IPS DF 4.7 (cell line): ENCODE measurements around the gene RBP5.

ENCODE experiments used
- DNase-seq: peaks from one replicate; pipeline ENCODE4 v3.0.0-alpha.2; 2013; ENCODE audit warnings: low spot score; ENCODE audit errors: extremely low read depth

RBP5 gene

GRCh38 chr12:7146228-7146627, 17.5 kb upstream of the RBP5 start:
- no peak for DNase-seq

DNA sequence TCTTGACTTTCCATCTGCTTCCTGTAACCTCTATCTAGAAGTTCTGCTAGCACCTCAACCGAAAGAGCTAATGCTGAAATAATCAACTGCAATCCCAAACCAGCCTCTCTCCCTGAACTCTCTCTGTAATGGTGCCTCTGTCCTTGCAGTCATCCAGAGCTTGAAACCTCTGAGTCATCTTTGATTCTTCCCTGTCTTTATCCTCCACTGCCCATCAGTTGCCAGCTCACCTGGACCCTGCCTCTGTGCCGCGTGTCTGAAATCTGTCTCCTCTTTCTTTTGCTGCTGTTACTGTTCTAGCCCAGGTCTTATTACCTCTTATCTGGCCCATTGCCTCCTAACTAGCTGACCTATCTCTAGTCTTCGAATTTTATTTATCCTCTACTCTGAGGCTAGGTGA, 17.0 kb upstream of the RBP5 start:
- DNase-seq, result no peak

- no peak for DNase-seq
Measured at GRCh38 chr12:7144414-7145120, 15.9 kb upstream of the RBP5 start.

DNA sequence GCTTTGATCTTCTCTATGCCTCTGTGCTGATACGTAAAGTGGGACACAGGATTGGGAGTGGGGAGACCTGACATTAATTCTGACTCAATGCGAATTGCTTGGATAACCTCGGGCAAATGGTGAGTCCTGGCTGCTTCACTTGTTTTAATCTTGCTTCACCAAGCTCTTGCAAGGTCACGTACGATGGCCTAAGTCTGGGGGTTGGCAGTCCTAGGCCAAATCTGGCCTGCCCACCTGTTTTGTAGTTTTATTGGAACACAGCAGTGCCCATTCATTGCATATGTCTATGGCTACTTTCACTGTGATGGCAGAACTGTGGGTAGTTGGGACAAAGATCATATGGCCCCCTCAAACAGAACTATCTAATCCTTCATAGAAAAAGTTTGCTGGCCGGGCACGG, 14.9 kb upstream of the RBP5 start:
- DNase-seq, result no peak

GRCh38 chr12:7142809-7143465, 14.2 kb upstream of the RBP5 start:
- DNase-seq, result no peak

GRCh38 chr12:7142056-7142644, 13.5 kb upstream of the RBP5 start:
- no peak for DNase-seq

DNA sequence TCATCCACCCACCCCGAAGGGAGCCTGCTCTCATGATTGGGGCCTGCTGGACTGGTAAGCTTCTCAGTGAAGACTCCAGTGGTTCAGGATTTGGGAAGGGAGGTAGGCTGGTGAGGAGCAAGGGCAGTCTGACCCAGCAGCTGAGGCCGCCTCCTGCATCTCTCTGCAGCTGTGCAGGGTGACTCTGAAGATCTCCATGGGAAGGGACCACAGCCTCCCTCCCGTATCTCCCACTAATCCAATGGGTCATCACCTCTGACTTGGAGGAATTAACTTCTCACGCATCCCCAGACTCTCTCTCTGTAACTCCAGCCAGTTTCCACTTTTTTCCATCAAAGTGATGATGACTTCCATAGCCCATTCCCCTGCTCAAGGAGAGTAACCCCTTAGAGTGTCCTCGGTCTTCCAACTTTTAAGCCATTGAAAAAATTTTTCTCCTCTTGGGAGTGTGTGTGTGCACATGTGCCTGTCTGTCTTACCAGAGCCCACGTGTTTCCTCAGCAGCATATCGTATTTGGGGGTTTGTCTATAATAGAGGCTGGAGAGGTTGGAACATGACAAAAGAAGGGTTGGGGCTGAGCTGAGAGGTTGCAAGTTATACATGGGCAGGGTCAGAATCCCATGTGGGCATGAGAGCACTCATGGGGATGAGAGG, 12.8 kb upstream of the RBP5 start:
- no peak for DNase-seq

DNA sequence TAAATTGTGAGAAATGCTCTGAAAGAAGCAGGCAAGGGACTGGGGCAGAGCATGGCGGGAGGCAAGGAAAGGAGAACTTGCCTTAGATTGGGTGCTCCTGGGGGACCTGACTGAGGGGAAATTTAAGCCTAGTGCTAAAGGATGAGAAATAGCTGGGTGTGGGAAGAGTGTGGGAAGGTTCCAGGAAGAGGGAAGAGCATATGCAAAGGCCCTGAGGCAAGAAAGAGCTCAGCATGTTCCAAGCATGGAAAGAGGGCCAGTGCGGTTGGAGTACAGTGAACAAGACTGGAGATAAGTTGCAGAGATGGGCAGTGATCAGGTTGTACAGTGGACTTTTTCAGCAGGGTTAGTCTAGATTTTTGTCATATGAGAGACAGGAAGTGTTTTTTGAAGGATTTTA, 10.5 kb upstream of the RBP5 start:
- DNase-seq, result no peak

- no peak for DNase-seq
Measured at GRCh38 chr12:7137908-7138307, 9.2 kb upstream of the RBP5 start.

- DNase-seq, result no peak
Measured at GRCh38 chr12:7136676-7137075, 8.0 kb upstream of the RBP5 start.

DNA sequence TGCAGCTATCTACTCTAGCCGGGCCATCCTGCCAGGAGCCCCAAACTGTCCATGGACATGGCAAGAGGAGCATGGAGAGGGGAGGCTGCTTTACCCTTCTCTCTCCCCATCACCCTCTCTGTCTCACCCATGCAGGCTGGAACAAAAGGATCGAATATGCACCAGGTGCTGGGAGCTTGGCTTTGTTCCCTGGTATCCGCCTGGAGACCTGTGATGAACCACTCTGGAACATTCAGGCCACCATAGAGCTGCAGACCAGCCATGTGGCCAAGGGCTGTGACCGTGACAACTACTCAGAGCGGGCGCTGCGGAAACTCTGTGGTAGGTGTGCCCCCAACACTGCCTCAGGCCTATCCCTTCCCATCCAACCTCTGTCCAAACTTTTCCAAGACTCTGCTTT, 7.4 kb upstream of the RBP5 start:
- DNase-seq, result no peak

DNA sequence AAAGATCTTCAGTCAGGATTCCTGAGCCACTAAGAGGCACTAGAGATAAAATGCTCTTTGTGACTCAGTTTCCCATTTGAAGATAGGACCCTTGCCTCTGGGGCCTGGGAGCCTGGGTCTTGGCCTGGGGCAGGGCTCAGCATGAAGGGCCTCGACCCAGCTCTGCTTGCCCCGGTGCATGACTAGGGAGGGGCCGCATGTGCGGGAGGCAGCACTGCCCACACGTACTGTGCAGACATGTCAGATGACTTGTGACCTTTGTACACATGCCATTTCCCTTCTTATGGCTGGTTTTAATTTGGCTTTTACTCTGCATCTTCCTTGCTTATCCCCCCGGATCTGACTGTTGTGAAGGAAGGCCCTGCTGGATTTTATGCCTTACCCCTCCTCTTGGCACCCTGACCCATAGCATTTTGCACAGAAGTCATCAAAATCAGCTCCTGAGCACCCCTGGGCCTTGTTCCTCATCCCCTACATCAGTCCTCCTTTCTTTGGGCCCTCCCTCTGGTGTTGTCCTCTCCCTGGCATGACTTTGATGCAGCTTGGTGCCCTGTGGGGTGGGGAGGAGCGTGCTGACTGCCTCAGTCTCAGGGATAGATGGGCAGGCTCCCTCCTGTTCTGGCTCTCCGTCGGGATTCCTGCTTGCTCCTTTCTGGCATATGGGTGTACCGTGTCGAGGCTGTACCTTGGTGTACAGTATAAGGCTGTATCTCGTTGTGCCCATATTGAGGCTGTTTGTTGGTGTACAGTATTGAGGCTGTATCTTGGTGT, 5.9 kb upstream of the RBP5 start:
- no peak for DNase-seq

DNA sequence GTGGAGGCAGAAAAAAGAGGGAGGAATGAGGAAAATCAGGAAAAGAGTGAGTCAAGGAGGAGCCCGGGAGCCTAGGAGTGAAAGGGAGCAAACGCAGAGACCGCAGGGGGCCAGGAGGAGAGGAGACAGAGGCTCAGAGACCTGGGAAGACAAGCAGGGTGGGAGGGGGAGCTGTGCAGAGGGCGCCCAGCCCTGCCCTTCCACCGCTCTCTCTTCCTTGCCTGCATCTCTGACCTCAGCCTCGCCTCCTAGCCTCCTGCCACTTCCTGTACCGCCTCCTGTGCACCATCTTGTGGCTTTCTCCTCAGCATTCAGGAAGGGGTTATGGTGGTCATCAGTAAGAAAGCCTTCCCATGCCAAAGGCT, 2.8 kb upstream of the RBP5 start:
- DNase-seq, result no peak

GRCh38 chr12:7130701-7131501, 2.2 kb upstream of the RBP5 start:
- DNase-seq, result no peak

DNA sequence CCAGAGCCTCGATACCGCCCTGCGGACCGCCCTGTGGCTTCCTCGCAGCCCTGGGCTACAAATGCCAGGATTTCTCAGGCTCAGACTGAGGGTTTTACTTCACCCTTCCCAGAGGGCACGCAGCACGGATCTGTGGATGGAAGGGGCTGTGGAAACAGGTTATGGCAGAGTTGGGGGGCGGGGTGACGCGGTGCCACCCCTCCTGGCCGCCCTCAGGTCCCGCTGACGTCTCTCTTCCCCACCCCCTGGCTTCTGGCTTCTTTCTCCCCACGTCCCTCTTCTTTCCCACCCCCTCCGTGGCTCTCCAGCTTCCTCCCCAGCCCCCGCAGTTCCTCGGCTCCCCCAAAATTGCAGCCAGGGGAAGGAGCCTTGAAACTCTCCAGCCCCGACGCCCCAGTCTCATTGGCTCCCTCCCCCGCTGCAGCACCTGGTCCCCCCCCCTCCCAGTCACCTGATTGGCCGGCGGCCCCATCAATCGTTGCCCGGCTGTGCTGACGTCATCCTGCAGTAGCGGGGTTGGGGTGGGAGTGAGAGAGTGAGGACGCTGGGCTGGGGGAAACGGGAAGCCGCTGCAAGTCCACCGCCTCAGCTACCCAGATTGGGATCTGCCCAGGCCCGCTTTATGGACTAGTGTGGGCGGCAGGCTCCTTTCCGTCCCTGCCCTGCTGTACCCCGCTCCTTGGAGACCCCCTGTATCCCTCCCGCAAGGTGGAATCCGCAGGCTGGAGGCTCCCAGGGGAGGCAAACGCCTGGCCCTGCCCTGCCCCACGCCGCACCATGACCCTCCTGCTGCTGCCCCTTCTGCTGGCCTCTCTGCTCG, 1.4 kb upstream of the RBP5 start, which contains the start of gene CLSTN3:
Gene CLSTN3, plus strand, starts transcription at position 500 of the 820 bp plus-strand sequence. Its CDS starts 278 bp downstream, at position 778.
- no peak for DNase-seq

GRCh38 chr12:7129287-7129871, 690 bp upstream of the RBP5 start:
- DNase-seq, result no peak

DNA sequence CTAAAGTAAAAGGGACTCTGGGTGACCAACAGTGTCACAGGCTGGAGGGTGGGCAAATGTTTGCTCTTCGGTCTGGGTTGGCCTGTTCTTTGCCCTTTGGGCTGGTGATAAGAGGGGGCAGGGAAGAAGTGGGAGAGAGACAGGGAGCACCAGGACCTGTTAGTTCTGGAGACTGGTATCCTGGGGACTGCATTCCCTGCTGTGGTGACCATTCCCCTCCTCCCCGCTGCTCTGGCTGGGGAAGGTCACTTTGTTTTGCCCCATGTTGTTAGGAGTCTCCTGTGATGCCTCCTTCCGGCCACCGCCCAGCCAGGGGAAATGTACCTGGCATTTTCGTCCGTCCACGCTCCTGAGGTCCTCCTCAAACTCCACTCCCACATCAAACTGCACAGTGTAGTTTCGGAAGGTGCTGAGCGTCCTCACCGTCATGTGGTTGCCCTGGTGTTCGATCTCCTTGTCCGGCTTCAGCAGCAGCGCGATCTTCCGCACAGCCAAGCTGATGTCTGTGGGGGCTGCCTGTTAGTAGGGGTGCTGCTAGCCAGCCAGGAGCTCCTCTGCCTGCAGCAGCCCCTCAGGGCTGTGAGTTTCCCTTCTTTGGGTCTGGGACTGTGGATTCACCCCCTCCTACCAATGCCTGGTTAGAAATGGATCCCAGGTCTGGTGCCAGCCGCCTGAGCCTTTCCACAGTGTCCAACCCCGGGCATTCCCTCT, 618 bp downstream of the RBP5 start:
- DNase-seq, result no peak

GRCh38 chr12:7125632-7126227, 3.0 kb downstream of the RBP5 start:
- no peak for DNase-seq
